Spinal cord (tissue), 10 donors: ENCODE results near the gene SLC25A42. TPM values are rescaled to one million over a fixed set of nuclear protein-coding genes. Genes with fewer than 3 reads are reported as not detected.
"Not testable (repeated sequence)": the region's sequence is repeated elsewhere in the genome, so short reads cannot be mapped to it uniquely, and the experiment has no call there.

ENCODE experiments used
- DNase-seq, 6 donors: peaks; one replicate each; pipeline versions ENCODE4 v3.0.0 to v3.0.0-alpha.2; 2013 to 2015; ENCODE audit warnings: low spot score in 6 of 6, low read depth in 4 of 6
- H3K27ac ChIP-seq: one replicate; pipeline ENCODE4 v1.5.1; 2013; ENCODE audit warnings: low read depth, low read length, control low read depth
- H3K27me3 ChIP-seq: one replicate; pipeline ENCODE4 v1.6.1; 2013; ENCODE audit warnings: low read length; ENCODE audit not compliant: control insufficient read depth, insufficient read depth
- H3K36me3 ChIP-seq: one replicate; pipeline ENCODE4 v1.6.1; 2013; ENCODE audit warnings: low read length; ENCODE audit not compliant: control insufficient read depth, insufficient read depth
- H3K4me1 ChIP-seq: one replicate; pipeline ENCODE4 v1.6.1; 2013; ENCODE audit warnings: low read length; ENCODE audit not compliant: control insufficient read depth, insufficient read depth
- H3K4me3 ChIP-seq: one replicate; pipeline ENCODE4 v1.5.1; 2013; ENCODE audit warnings: low read depth, low read length, control low read depth
- H3K9me3 ChIP-seq: one replicate; pipeline ENCODE4 v1.6.1; 2013; ENCODE audit warnings: low read length; ENCODE audit not compliant: control insufficient read depth, insufficient read depth
- WGBS: methylation state at CpG from one replicate; pipeline ENCODE4 v1.1.5; 2013; ENCODE audit warnings: missing lambda C conversion rate; ENCODE audit not compliant: insufficient coverage; 5-methylcytosine and 5-hydroxymethylcytosine counted together
- polyA plus RNA-seq, 2 donors: library from polyadenylated mRNA; unstranded; fragments of 120-200 nt; gene quantifications; one replicate each; pipeline ENCODE4 v1.2.1, GENCODE V29; 2013; ENCODE audit not compliant: insufficient read length in 2 of 2
- total RNA-seq, 2 donors: library from RNA; depleted of rRNA in 1 of 2; stranded (reverse); fragments of 120-200 nt in 1 of 2; fragments of >200 nt in 1 of 2; gene quantifications; one replicate each; pipeline versions ENCODE4 v1.2.3 to v1.2.4, GENCODE V29; 2013 to 2014
- donor health status: healthy.

The SLC25A42 gene
- total and polyA plus RNA-seq, 4 donors: 7.6 to 25.0 (median 14.8) TPM

GRCh38 chr19:19139876-19140229 lies 76.1 kb downstream of the SLC25A42 start:
- 43% methylated on average over 2 of the region's 5 CpGs for WGBS
- Histone ChIP-seq H3K9me3 (no peaks in the 10 kb centered on the region), H3K27ac (no peak overlapping the region), H3K36me3 (no peaks in the 10 kb centered on the region), H3K4me3 (no peak overlapping the region), H3K27me3 (no peaks in the 10 kb centered on the region), H3K4me1 (peaks cover 15% of the 10 kb centered on the region)
- DNase-seq: no peak

- Histone ChIP-seq H3K4me1 (peaks cover 16% of the 10 kb centered on the region), H3K9me3 (no peaks in the 10 kb centered on the region), H3K27ac (no peak overlapping the region), H3K27me3 (no peaks in the 10 kb centered on the region), H3K36me3 (peaks cover 4% of the 10 kb centered on the region), H3K4me3 (no peak overlapping the region)
- no peak for DNase-seq
- 56% methylated on average over 4 of the region's 5 CpGs for WGBS
These were observed 76.7 kb downstream of the SLC25A42 start for GRCh38 chr19:19140476-19140875.

GRCh38 chr19:19142347-19142746 lies 78.6 kb downstream of the SLC25A42 start:
- no peaks in the 10 kb centered on the region for H3K27me3 ChIP-seq
- no peaks in the 10 kb centered on the region for H3K9me3 ChIP-seq
- no peak overlapping the region for H3K4me3 ChIP-seq
- 94% methylated on average over 9 of the region's 12 CpGs for WGBS
- DNase-seq: no peak
- peaks cover 15% of the 10 kb centered on the region for H3K36me3 ChIP-seq
- no peak overlapping the region for H3K27ac ChIP-seq
- peaks cover 20% of the 10 kb centered on the region for H3K4me1 ChIP-seq

GRCh38 chr19:19145281-19145680 lies 81.5 kb downstream of the SLC25A42 start:
- Histone ChIP-seq H3K9me3 (no peaks in the 10 kb centered on the region), H3K27me3 (no peaks in the 10 kb centered on the region), H3K36me3 (peaks cover 26% of the 10 kb centered on the region), H3K4me1 (peaks cover 11% of the 10 kb centered on the region), H3K27ac (no peak overlapping the region), H3K4me3 (no peak overlapping the region)
- 87% methylated on average over 17 of the region's 17 CpGs for WGBS
- DNase-seq: no peak

- no peak overlapping the region for H3K4me3 ChIP-seq
- no peak overlapping the region for H3K27ac ChIP-seq
- WGBS: 22% methylated on average over 41 of the region's 47 CpGs
- peaks cover 11% of the 10 kb centered on the region for H3K4me1 ChIP-seq
- peaks cover 26% of the 10 kb centered on the region for H3K36me3 ChIP-seq
- H3K9me3 ChIP-seq: no peaks in the 10 kb centered on the region
- no peaks in the 10 kb centered on the region for H3K27me3 ChIP-seq
- DNase-seq: peak; percentile 24 to 89 (median 46)
These were observed 82.2 kb downstream of the SLC25A42 start for GRCh38 chr19:19145684-19146608.

- no peak overlapping the region for H3K27ac ChIP-seq
- no peaks in the 10 kb centered on the region for H3K27me3 ChIP-seq
- no peak for DNase-seq
- H3K36me3 ChIP-seq: peaks cover 26% of the 10 kb centered on the region
- H3K4me3 ChIP-seq: no peak overlapping the region
- peaks cover 11% of the 10 kb centered on the region for H3K4me1 ChIP-seq
- no peaks in the 10 kb centered on the region for H3K9me3 ChIP-seq
- WGBS: 87% methylated on average over 4 of the region's 7 CpGs
These were observed 83.1 kb downstream of the SLC25A42 start for GRCh38 chr19:19146865-19147264.

- Histone ChIP-seq H3K4me1 (peaks cover 11% of the 10 kb centered on the region), H3K27ac (no peak overlapping the region), H3K27me3 (no peaks in the 10 kb centered on the region), H3K9me3 (no peaks in the 10 kb centered on the region), H3K4me3 (no peak overlapping the region), H3K36me3 (peaks cover 26% of the 10 kb centered on the region)
- DNase-seq: no peak
- 91% methylated on average over 5 of the region's 5 CpGs for WGBS
These were observed 83.5 kb downstream of the SLC25A42 start for GRCh38 chr19:19147344-19147743.

GRCh38 chr19:19148504-19148903 lies 84.7 kb downstream of the SLC25A42 start:
- not testable (repeated sequence) for DNase-seq, H3K4me3 ChIP-seq, H3K27ac ChIP-seq, H3K27me3 ChIP-seq, H3K9me3 ChIP-seq
- peaks cover 26% of the 10 kb centered on the region for H3K36me3 ChIP-seq
- H3K4me1 ChIP-seq: peaks cover 11% of the 10 kb centered on the region
- 98% methylated on average over 5 of the region's 8 CpGs for WGBS

GRCh38 chr19:19149435-19149834 lies 85.6 kb downstream of the SLC25A42 start:
- no peaks in the 10 kb centered on the region for H3K9me3 ChIP-seq
- H3K27me3 ChIP-seq: no peaks in the 10 kb centered on the region
- WGBS: 82% methylated on average over 2 of the region's 2 CpGs
- H3K4me3 ChIP-seq: no peak overlapping the region
- DNase-seq: no peak
- peaks cover 11% of the 10 kb centered on the region for H3K4me1 ChIP-seq
- H3K27ac ChIP-seq: no peak overlapping the region
- H3K36me3 ChIP-seq: peaks cover 26% of the 10 kb centered on the region

- H3K27ac ChIP-seq: no peak overlapping the region
- WGBS: 67% methylated on average over 8 of the region's 11 CpGs
These were observed 87.6 kb downstream of the SLC25A42 start for GRCh38 chr19:19151418-19151817.

More at GRCh38 chr19:19151418-19151817, 87.6 kb downstream of the SLC25A42 start:
- Histone ChIP-seq H3K9me3 (no peaks in the 10 kb centered on the region), H3K4me1 (peaks cover under 1% of the 10 kb centered on the region), H3K4me3 (no peak overlapping the region), H3K27me3 (no peaks in the 10 kb centered on the region), H3K36me3 (peaks cover 20% of the 10 kb centered on the region)
- no peak for DNase-seq
